Tibial nerve (tissue), 4 donors: ENCODE results near the gene DMD. TPM values are rescaled to one million over a fixed set of nuclear protein-coding genes. Genes with fewer than 3 reads are reported as not detected.

ENCODE experiments used
- DNase-seq, 2 donors: peaks; one replicate each; pipeline ENCODE4 v3.0.0-alpha.2; 2019; ENCODE audit warnings: low spot score in 2 of 2
- H3K27ac ChIP-seq, 4 donors: fragments of 200-600 bp; sonication (generic) in 3 of 4; one replicate each; pipeline ENCODE4 v1.5.1; 2017 to 2019; ENCODE audit warnings: mild to moderate bottlenecking in 1 of 4
- H3K27me3 ChIP-seq, 2 donors: fragments of 200-600 bp; sonication (generic) in 1 of 2; one replicate each; pipeline versions ENCODE4 v1.5.1 to v1.6.0; 2017 to 2019
- H3K36me3 ChIP-seq, 3 donors: fragments of 200-600 bp; sonication (generic); one replicate each; pipeline ENCODE4 v1.5.1; 2018 to 2019
- H3K4me1 ChIP-seq, 4 donors: fragments of 200-600 bp; sonication (generic) in 3 of 4; one replicate each; pipeline ENCODE4 v1.5.1; 2017 to 2019
- H3K4me3 ChIP-seq, 4 donors: fragments of 200-600 bp; sonication (generic) in 3 of 4; one replicate each; pipeline ENCODE4 v1.5.1; 2017 to 2019; ENCODE audit warnings: mild to moderate bottlenecking in 1 of 4, moderate library complexity in 1 of 4
- H3K9me3 ChIP-seq, 4 donors: fragments of 200-600 bp; sonication (generic) in 3 of 4; one replicate each; pipeline ENCODE4 v1.5.1; 2017 to 2019
- EP300 ChIP-seq, 2 donors: sonication (generic); formaldehyde crosslinking; IDR thresholded peaks; one replicate each; pipeline ENCODE4 v1.6.1; 2017; ENCODE audit warnings: antibody characterized with exemption in 2 of 2, mild to moderate bottlenecking in 1 of 2
- POLR2A ChIP-seq, 2 donors: fragments of 450-650 bp; IDR thresholded peaks; one replicate each; pipeline ENCODE4 v1.6.1; 2017; ENCODE audit warnings: antibody characterized with exemption in 2 of 2, mild to moderate bottlenecking in 2 of 2, moderate library complexity in 2 of 2
- WGBS, 2 donors: methylation state at CpG; one replicate each; pipeline ENCODE4 v1.1.5; 2018; 5-methylcytosine and 5-hydroxymethylcytosine counted together
- total RNA-seq, 4 donors: library from RNA; depleted of rRNA; stranded (reverse); fragments of >200 nt; gene quantifications; one replicate each; pipeline ENCODE4 v1.1.0, GENCODE V29; 2016
- TF ChIP-seq, protein P1 (sequence below), 5 experiments: fragments of 200-600 bp in 3 of 5; fragments of 450-650 bp in 2 of 5; sonication (generic) in 3 of 5; IDR thresholded peaks; one replicate each; pipeline ENCODE4 v1.5.1; 2016 to 2019; ENCODE audit warnings: antibody characterized with exemption in 5 of 5, mild to moderate bottlenecking in 3 of 5, moderate library complexity in 2 of 5

The DMD gene
- total RNA-seq, 4 donors from 2014 or later = 156 to 345 (median 245) TPM

DNA sequence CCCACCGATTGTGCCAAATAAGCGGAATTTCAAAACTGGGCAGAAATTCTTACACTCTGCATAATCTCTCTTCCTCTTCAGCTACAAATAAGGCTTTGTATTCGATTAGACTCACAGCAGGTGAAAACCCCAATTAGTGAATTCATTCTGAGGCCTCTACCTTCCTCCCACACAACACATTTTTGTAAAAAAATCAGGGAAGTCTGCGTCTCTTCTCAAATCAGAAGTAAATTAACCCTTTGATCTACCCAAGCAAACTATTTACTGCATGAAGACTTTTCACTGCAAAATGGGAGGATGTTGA, 1938.9 kb downstream of the DMD start:
- H3K27ac ChIP-seq = no peak overlapping the region
- 39 to 47% methylated on average over 4 of the region's 4 CpGs for WGBS, 2 donors

DNA sequence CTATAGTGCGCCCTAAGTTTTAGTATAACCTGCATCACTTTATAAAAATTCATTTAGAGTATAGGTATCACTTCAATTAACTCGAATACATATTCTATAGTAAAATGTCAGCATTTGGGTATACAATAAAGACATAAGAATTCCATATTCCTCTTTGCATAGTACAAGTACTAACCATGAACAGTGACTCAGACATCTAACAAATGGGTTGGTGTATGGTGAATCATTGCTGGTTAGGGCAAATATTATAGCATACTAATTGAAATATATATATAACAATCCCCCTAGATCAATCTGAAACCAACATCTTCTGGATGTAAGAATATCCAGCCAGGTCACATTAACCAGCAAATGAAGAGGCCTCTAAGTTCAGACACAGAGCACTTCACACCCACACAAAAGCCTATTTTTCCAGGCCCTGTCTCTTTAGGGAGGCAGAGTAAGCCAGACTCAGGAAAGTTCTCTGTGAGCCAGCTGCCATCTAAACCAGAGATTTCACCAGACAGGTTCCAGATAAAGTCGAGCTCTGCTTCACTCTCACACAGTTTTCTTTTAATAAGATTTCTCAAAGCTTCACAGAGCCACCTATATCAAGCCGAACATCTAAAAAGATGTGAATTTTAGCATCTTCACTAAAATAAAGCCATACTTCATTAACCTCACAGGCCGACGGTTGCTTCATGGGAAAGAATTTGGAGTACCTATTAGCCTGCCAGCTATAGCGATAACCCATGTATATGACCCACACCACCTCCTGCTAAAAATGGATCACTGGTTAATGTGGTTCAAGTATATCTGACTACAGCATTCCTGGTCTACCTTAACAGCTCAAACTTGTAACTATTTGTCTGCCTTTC, 1939.5 kb downstream of the DMD start:
- WGBS, 2 donors = 69 to 82% methylated on average over 7 of the region's 7 CpGs
- TF ChIP-seq, protein P1, sequence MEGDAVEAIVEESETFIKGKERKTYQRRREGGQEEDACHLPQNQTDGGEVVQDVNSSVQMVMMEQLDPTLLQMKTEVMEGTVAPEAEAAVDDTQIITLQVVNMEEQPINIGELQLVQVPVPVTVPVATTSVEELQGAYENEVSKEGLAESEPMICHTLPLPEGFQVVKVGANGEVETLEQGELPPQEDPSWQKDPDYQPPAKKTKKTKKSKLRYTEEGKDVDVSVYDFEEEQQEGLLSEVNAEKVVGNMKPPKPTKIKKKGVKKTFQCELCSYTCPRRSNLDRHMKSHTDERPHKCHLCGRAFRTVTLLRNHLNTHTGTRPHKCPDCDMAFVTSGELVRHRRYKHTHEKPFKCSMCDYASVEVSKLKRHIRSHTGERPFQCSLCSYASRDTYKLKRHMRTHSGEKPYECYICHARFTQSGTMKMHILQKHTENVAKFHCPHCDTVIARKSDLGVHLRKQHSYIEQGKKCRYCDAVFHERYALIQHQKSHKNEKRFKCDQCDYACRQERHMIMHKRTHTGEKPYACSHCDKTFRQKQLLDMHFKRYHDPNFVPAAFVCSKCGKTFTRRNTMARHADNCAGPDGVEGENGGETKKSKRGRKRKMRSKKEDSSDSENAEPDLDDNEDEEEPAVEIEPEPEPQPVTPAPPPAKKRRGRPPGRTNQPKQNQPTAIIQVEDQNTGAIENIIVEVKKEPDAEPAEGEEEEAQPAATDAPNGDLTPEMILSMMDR (IDR thresholded peaks at IDR 0.05) = no peak
- TF ChIP-seq EP300 (IDR thresholded peaks at IDR 0.05) = no peak
- no peak for TF ChIP-seq POLR2A (IDR thresholded peaks at IDR 0.05)
- no peak for DNase-seq
- Histone ChIP-seq H3K36me3 (no peaks in the 10 kb centered on the region), H3K9me3 (no peaks in the 10 kb centered on the region), H3K4me3 (no peak overlapping the region), H3K27ac (no peak overlapping the region), H3K4me1 (peaks cover 0 to 9% (median 0%) of the 10 kb centered on the region in 4 donors), H3K27me3 (no peaks in the 10 kb centered on the region)

More for the DNA sequence above, 1938.9 kb downstream of the DMD start:
- no peak overlapping the region for H3K4me3 ChIP-seq
- no peak for DNase-seq
- H3K36me3 ChIP-seq = no peaks in the 10 kb centered on the region
- TF ChIP-seq POLR2A (IDR thresholded peaks at IDR 0.05) (no peak), EP300 (IDR thresholded peaks at IDR 0.05) (no peak)
- TF ChIP-seq, protein P1 (IDR thresholded peaks at IDR 0.05) = no peak
- H3K4me1 ChIP-seq = peaks cover 0 to 5% (median 0%) of the 10 kb centered on the region in 4 donors
- no peaks in the 10 kb centered on the region for H3K27me3 ChIP-seq
- H3K9me3 ChIP-seq = no peaks in the 10 kb centered on the region

DNA sequence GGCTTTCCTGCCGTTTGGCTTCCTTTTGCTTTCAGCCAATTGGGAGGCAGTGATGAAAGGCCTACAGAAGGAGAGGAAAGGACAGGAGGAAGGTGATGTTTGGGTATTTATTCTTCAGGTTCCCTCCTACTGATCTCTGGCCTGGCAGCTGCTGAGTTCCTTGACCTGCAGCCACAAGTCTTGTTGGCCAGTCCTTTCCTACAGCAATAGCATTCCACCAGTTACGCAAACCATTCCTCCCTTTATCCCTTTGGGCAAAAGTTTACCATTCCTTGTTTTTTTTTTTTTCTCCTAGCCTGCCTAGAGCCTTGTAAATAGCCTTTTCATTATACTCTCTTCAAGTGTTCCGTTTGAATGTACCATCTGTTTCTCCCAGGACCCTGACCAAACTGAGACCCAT, 1941.4 kb downstream of the DMD start:
- WGBS, 2 donors = 46 to 63% methylated on average over 3 of the region's 3 CpGs
- no peak for DNase-seq
- H3K4me3 ChIP-seq = no peak overlapping the region
- peak overlapping the region in 2 of 4 donors; percentile 21 to 56 for H3K27ac ChIP-seq
- no peak for TF ChIP-seq POLR2A (IDR thresholded peaks at IDR 0.05)
- TF ChIP-seq, protein P1 (IDR thresholded peaks at IDR 0.05) = no peak
- TF ChIP-seq EP300 (IDR thresholded peaks at IDR 0.05) = peak in 1 of 2 donors; percentile 70
- no peaks in the 10 kb centered on the region for H3K27me3 ChIP-seq
- no peaks in the 10 kb centered on the region for H3K9me3 ChIP-seq
- H3K4me1 ChIP-seq = peaks cover 0 to 9% (median 0%) of the 10 kb centered on the region in 4 donors
- no peaks in the 10 kb centered on the region for H3K36me3 ChIP-seq

DNA sequence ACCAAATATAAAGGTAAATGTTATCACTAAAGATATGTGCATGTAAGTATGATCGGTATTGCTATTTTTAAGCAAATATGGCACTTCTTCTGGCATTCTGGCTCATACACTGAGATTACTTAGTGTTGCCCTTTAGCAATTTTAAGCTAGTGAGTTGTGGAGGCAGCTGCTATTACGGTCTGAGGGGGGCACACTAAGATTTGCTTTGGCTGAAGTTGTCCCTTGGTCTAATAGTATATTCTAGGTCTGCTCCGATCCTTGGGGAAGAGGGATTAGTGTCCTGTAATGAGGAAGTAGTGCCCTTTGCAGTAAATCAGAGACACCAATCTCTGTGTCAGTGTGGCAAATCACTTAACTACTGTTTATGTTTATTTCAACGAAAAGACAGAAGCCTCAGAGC, 1943.0 kb downstream of the DMD start:
- WGBS, 2 donors = 35 to 56% methylated on average over 4 of the region's 4 CpGs
- H3K27ac ChIP-seq = no peak overlapping the region
- no peak for DNase-seq
- TF ChIP-seq POLR2A (IDR thresholded peaks at IDR 0.05) = no peak
- TF ChIP-seq, protein P1 (IDR thresholded peaks at IDR 0.05) = no peak
- no peak for TF ChIP-seq EP300 (IDR thresholded peaks at IDR 0.05)
- H3K36me3 ChIP-seq = no peaks in the 10 kb centered on the region
- no peaks in the 10 kb centered on the region for H3K9me3 ChIP-seq
- H3K4me3 ChIP-seq = no peak overlapping the region
- no peaks in the 10 kb centered on the region for H3K27me3 ChIP-seq
- H3K4me1 ChIP-seq = peaks cover 0 to 9% (median 0%) of the 10 kb centered on the region in 4 donors
